Left forelimb (tissue), 1 donor: ENCODE data around the gene RPTOR.

Experiments used
- DNase-seq: peaks from one replicate; pipeline ENCODE4 v3.0.0-alpha.2; 2018; ENCODE audit warnings: low spot score

RPTOR gene

GRCh38 chr17:80878876-80879722 lies 334.5 kb downstream of the RPTOR start:
- DNase-seq: no peak

- DNase-seq: no peak
These were observed 335.3 kb downstream of the RPTOR start for GRCh38 chr17:80879723-80880647.

DNA sequence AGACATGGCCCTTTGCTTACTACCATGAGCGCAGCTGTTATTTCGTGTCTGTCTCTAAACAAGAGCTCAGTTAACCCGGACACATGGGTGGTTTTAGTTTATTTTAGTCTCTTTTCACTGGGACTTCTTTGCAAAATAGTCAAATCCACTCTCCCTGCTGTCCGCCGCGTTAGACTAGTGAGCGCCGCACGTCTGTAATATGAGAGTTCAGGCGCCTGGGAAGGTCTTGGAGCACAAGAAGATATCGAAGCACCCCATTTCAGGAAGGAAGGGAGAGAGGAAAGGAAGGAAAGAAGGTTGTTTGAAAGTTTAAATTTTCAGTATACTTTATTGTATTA lies 336.0 kb downstream of the RPTOR start:
- DNase-seq: no peak

- no peak for DNase-seq
These were observed 336.7 kb downstream of the RPTOR start for GRCh38 chr17:80881306-80881705.

GRCh38 chr17:80882323-80882722 lies 337.7 kb downstream of the RPTOR start:
- no peak for DNase-seq

- no peak for DNase-seq
These were observed 338.5 kb downstream of the RPTOR start for GRCh38 chr17:80882926-80883685.

DNA sequence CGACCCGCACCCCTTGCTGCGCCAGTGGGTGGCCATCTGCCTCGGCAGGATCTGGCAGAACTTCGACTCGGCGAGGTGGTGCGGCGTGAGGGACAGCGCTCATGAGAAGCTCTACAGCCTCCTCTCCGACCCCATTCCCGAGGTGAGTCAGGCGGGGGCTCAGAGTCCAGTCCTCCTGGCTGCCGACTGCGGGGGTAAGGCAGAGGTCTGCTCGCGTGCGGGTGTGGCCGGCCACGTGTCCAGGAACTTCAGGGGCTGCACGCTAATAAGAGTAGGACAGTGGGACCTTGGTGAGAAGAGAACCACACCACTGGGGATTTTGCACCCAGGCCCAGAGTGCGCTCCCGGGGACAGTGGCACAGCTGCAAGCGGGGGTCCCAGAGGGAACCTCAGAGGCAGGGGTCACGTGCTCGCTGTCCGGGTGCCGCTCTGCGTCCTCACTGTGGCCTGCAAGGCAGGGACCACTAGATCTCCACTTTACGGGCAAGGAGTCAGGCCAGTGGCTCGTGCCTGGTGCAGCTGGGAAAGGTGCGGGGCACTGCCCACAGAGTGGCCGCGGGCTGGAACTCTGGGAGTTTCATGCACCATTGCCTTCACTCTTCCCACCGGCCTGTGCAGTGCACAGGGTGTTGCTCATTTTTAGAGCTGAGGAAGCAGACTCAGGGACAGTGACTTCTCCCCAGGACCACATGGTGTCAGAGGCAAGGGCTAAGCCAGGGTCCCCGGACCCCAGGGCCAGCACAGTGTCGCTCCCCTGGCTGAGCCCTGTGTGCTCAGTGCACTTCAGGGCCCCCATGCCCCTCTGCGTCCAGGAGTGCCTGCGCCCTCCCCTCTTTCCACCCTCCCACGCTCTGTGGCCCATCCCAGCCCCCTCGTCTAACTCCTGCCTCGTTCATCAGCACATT lies 339.4 kb downstream of the RPTOR start:
- DNase-seq: no peak

- DNase-seq: no peak
These were observed 340.2 kb downstream of the RPTOR start for GRCh38 chr17:80884811-80885210.

GRCh38 chr17:80885947-80886582 lies 341.4 kb downstream of the RPTOR start:
- no peak for DNase-seq

DNA sequence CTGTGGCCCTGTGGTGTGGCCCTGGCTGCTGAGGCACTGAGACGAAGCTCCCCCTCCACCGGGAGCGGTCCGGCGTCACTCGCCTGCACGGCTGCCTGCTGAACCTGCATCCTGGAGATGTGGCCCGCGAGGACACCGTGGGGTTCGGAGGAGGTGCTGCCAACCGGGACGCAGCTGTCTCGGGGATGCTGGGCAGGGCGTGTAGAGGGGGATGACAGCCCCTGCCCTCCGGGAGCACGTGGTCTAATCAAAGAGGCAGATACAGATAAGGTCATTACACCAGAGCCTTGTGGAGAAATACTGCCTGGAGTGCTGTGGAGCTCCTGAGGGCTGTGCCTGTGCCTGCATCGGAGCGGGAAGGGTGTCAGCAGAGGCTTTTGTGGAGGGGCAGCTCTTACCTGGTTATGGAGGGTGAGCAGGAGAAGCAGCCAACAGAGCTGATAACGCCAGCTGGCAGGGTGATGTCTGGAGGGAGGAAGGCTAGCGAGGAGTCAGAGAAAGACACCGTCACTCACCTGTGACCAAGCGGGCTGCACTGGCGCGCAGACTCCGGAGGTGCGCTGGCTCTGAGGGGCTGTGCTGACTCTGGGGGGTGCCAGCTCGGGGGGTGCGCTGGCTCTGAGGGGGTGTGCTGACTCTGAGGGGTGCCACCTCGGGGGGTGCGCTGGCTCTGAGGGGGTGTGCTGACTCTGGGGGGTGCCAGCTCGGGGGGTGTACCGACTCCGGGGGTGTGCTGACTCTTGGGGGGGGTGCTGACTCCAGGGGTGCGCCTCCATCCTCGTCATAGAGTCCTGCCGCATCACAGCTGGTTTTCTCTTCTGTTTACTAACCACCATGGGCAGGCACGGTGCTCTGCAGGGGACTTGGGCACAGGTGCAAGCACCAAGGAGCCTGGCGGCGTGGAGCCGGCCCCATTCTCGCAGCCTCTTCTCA lies 342.3 kb downstream of the RPTOR start:
- no peak for DNase-seq

DNA sequence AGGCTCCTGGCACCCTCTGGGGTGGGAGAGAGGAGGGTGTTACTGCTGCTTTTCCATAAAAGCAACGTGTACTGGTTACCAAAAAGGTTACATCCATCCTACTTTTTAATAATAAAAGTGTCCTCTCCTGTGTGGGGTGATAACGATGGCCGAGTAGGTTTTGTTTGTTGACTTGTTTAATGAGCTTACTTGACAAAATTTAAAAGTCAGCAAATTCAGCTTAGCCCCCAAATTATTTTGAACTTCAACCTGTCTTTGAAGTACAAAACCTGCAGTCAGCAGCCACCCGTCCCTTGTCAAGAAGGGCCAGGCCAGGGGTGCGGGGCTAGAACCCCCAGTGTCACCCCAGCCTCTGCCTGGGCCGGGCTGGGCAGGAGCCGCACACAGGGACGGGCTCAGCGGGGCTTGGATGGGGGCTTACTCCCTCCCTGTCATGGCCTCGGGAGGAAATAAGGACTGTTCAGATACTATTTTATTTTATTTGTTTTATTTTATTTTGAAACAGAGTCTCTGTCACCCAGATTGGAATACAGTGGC lies 343.1 kb downstream of the RPTOR start:
- DNase-seq: no peak

- DNase-seq: no peak
These were observed 343.9 kb downstream of the RPTOR start for GRCh38 chr17:80888276-80889160.

- no peak for DNase-seq
These were observed 344.9 kb downstream of the RPTOR start for GRCh38 chr17:80889231-80890195.

- no peak for DNase-seq
These were observed 345.7 kb downstream of the RPTOR start for GRCh38 chr17:80890196-80890920.

DNA sequence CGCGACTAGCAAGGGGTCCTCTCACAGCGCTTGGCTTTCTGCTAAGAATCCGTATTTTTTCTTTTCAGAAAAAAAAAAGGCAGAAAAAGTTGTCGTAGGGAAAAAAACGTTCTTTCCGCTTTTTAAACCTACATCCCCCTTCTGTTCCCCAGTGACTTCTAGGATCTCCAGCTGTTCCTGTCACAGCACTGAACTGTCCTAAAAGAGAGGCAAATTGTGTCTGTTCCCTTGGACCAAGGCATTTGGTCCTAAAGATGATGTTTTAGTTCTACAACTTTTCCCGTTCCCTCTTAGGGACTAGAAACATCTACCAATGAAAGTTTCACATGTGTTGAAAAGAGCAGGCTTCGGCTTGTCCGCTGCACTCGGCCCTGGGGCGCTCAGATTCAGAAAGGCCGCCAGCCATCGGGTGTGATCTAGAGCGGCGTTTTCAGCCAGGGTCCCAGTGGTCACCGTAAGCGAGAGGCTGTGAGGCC lies 346.3 kb downstream of the RPTOR start:
- no peak for DNase-seq

DNA sequence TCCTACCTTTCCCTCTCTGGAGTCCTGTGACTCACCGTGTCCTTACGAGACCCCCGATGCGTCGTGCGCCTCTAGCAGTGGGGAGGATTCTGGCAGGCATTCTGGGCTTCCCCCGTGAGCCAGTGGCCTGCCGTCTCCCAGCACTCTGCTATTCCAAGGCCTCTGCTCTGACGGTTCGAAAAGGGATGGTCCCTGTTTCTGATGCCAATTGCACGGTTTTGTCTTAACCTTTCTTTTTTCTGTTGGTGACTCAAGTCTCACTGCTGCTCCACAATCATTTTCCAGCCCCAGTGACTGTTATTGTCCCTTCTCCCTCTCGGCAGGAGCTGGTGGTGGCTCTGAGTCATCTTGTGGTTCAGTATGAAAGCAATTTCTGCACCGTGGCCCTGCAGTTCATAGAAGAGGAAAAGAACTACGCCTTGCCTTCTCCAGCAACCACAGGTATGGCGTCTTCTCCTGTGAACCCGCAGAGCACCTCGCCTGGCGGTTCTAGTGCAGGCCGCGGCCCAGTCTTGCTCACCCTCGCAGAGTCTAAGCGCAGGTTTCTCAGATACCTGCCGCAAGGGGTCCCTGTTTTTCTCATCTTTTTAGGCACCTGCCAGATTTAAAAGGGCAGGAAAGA lies 346.9 kb downstream of the RPTOR start:
- DNase-seq: no peak
